Tibial nerve (tissue), 3 donors: ENCODE results near the gene PLAC1.

Experiments
- POLR2A ChIP-seq, 2 donors: fragments of 450-650 bp; IDR thresholded peaks; one replicate each; pipeline ENCODE4 v1.6.1; 2017; ENCODE audit warnings: antibody characterized with exemption in 2 of 2, mild to moderate bottlenecking in 2 of 2, moderate library complexity in 2 of 2
- TF ChIP-seq, protein P1 (sequence below), 5 experiments: fragments of 200-600 bp in 3 of 5; fragments of 450-650 bp in 2 of 5; sonication (generic) in 3 of 5; IDR thresholded peaks; one replicate each; pipeline ENCODE4 v1.5.1; 2016 to 2019; ENCODE audit warnings: antibody characterized with exemption in 5 of 5, mild to moderate bottlenecking in 3 of 5, moderate library complexity in 2 of 5

DNA sequence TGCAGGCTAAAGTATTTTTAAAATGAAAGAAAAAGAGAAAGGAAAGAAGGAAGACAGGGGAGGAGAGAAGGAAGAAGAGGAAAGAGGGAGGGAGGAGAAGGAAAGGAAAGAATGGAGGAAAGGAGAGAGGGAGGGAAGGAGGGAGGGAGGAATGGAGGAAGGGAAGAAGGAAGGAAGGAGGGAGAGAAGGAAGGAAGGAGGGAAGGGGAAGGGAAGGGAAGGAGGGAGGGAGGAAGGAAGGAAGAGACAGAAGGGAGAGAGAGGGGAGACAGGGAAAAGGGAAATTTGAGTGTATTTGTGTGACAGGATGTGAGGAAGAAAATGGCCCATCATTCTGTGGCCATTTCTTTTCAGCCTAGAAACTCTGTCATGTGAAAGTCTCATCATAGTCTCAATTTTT lies 14.9 kb upstream of the PLAC1 start:
- TF ChIP-seq, protein P1, sequence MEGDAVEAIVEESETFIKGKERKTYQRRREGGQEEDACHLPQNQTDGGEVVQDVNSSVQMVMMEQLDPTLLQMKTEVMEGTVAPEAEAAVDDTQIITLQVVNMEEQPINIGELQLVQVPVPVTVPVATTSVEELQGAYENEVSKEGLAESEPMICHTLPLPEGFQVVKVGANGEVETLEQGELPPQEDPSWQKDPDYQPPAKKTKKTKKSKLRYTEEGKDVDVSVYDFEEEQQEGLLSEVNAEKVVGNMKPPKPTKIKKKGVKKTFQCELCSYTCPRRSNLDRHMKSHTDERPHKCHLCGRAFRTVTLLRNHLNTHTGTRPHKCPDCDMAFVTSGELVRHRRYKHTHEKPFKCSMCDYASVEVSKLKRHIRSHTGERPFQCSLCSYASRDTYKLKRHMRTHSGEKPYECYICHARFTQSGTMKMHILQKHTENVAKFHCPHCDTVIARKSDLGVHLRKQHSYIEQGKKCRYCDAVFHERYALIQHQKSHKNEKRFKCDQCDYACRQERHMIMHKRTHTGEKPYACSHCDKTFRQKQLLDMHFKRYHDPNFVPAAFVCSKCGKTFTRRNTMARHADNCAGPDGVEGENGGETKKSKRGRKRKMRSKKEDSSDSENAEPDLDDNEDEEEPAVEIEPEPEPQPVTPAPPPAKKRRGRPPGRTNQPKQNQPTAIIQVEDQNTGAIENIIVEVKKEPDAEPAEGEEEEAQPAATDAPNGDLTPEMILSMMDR (IDR thresholded peaks at IDR 0.05), result no peak
- TF ChIP-seq POLR2A (IDR thresholded peaks at IDR 0.05), result no peak
